ENCODE measurements around the gene CXCL8. TPM values are rescaled to one million over a fixed set of nuclear protein-coding genes. Genes with fewer than 3 reads are reported as not detected.

The CXCL8 gene
- total RNA-seq, 3 donors from 2014 or later (not counting 1 experiment from before 2014, with no cell fraction given) = 59.5 to 460 (median 81.1) TPM

DNA sequence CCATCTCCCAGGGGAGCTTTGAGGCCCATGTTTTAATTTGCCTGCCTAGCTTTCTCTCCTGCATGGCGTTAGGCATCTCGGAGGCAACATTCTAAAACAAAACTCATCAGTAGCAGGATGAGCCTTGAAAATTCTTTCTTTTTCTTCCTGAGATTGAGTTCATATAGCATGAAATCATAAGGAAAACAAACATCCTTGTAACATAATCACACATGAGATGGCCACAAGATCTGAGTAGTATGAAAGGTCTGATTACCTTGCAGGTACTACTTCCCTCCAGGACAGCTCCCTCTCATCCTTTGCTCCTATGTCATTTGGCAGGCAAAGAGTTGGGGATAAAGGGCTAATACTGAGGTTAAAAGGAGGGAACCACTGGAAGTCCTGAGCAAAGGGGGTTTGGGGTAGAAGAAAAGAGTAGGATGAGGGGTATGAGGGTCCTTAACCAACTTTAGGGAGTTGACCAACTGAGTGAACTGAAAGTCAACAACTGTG, 37.5 kb upstream of the CXCL8 start:
- Mint-ChIP-seq H3K4me3 (no peak overlapping the region), H3K9me3 (peaks cover 0 to 6% of the 10 kb centered on the region in 2 donors), H3K27me3 (ENCODE audit: low read depth in 2 of 2) (no peaks in the 10 kb centered on the region), H3K4me1 (no peaks in the 10 kb centered on the region), H3K27ac (no peak overlapping the region), H3K36me3 (no peaks in the 10 kb centered on the region)
- H3K27me3 ChIP-seq (ENCODE audit: control insufficient read depth, insufficient read depth, low read length) = no peaks in the 10 kb centered on the region
- intact Hi-C loops (cut with micrococcal nuclease) = no loop called here
- no peak overlapping the region for H3K4me3 ChIP-seq (ENCODE audit: low read length)
- WGBS (ENCODE audit: insufficient coverage) = 94% methylated on average over 2 of the region's 2 CpGs
- no peaks in the 10 kb centered on the region for H3K9me3 ChIP-seq (ENCODE audit: control insufficient read depth, insufficient read depth, low read length)
- DNase-seq = no peak
- no peaks in the 10 kb centered on the region for H3K36me3 ChIP-seq (ENCODE audit: control insufficient read depth, insufficient read depth, low read length)
- TF ChIP-seq, protein P1, sequence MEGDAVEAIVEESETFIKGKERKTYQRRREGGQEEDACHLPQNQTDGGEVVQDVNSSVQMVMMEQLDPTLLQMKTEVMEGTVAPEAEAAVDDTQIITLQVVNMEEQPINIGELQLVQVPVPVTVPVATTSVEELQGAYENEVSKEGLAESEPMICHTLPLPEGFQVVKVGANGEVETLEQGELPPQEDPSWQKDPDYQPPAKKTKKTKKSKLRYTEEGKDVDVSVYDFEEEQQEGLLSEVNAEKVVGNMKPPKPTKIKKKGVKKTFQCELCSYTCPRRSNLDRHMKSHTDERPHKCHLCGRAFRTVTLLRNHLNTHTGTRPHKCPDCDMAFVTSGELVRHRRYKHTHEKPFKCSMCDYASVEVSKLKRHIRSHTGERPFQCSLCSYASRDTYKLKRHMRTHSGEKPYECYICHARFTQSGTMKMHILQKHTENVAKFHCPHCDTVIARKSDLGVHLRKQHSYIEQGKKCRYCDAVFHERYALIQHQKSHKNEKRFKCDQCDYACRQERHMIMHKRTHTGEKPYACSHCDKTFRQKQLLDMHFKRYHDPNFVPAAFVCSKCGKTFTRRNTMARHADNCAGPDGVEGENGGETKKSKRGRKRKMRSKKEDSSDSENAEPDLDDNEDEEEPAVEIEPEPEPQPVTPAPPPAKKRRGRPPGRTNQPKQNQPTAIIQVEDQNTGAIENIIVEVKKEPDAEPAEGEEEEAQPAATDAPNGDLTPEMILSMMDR (IDR thresholded peaks at IDR 0.05) = no peak
- ATAC-seq = no peak
- H3K27ac ChIP-seq (ENCODE audit: low read length) = no peak overlapping the region
- H3K4me1 ChIP-seq (ENCODE audit: control insufficient read depth, insufficient read depth, low read length) = no peaks in the 10 kb centered on the region

DNA sequence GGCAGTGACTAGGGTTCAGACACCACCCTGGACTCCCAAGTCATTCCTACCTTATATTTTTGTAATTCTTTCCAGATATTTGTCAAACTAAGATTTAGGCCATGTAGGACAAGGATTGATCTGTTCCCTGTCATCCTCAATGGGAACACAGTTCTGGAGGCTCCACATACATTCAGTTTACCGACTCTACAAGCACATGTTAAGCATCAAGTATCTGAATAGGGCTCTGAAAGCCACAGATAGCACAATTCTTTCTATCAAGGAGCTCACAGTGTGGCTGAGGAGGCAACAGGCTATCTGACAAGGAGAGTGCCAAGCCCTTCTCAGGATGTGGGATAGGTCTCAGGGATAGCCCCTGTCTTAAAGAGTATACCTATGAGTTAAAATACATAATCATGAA, 37.0 kb upstream of the CXCL8 start:
- Histone ChIP-seq H3K4me3 (ENCODE audit: low read length) (no peak overlapping the region), H3K27me3 (ENCODE audit: control insufficient read depth, insufficient read depth, low read length) (no peaks in the 10 kb centered on the region), H3K27ac (ENCODE audit: low read length) (no peak overlapping the region), H3K36me3 (ENCODE audit: control insufficient read depth, insufficient read depth, low read length) (no peaks in the 10 kb centered on the region), H3K9me3 (ENCODE audit: control insufficient read depth, insufficient read depth, low read length) (no peaks in the 10 kb centered on the region), H3K4me1 (ENCODE audit: control insufficient read depth, insufficient read depth, low read length) (no peaks in the 10 kb centered on the region)
- Mint-ChIP-seq H3K27ac (no peak overlapping the region), H3K4me1 (no peaks in the 10 kb centered on the region), H3K9me3 (peaks cover 0 to 6% of the 10 kb centered on the region in 2 donors), H3K4me3 (no peak overlapping the region), H3K36me3 (no peaks in the 10 kb centered on the region), H3K27me3 (ENCODE audit: low read depth in 2 of 2) (no peaks in the 10 kb centered on the region)
- WGBS (ENCODE audit: insufficient coverage) = 69% methylated on average over 1 of the region's 1 CpG
- intact Hi-C loops (cut with micrococcal nuclease) = no loop called here
- ATAC-seq = no peak
- TF ChIP-seq, protein P1 (IDR thresholded peaks at IDR 0.05) = no peak
- DNase-seq = no peak

DNA sequence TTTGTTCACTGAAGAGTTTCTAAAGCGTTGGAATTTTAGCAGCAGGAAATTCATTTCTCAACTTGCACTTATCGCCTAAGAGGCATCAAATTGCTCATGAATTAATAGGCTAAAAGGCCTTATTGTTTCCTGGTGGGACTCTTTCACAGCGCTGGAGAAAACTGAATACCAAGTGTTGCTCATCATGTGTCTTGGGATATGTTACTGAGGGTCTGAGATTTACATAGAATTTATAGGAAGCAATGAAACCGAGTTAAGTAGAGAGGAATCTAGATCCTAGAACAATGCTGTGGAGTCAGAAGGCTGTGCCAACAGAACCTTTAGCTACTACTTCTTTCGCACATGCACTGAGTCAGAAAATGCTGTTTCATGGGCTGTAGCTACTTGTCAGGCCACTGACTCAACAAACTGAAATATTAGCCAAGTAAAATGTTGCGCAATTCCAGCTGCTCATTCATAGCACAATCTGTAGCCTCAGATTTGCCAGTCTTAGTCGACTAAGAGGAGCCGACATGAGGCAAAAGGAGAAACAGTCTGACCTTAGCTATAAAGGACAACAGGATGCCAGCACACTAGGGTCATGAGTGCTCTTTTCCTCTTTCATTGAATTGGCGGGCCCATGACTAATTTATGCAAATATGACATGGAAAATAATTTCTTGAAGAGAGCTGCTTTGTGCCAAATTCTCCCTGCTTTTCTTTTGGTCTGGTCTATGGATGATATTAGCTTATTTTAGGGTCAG, 35.9 kb upstream of the CXCL8 start:
- Mint-ChIP-seq H3K9me3 (peaks cover 0 to 6% of the 10 kb centered on the region in 2 donors), H3K27ac (no peak overlapping the region), H3K4me1 (no peaks in the 10 kb centered on the region), H3K4me3 (no peak overlapping the region), H3K36me3 (no peaks in the 10 kb centered on the region), H3K27me3 (ENCODE audit: low read depth in 2 of 2) (no peaks in the 10 kb centered on the region)
- 50% methylated on average over 8 of the region's 9 CpGs for WGBS (ENCODE audit: insufficient coverage)
- Histone ChIP-seq H3K27me3 (ENCODE audit: control insufficient read depth, insufficient read depth, low read length) (no peaks in the 10 kb centered on the region), H3K4me1 (ENCODE audit: control insufficient read depth, insufficient read depth, low read length) (no peaks in the 10 kb centered on the region), H3K36me3 (ENCODE audit: control insufficient read depth, insufficient read depth, low read length) (no peaks in the 10 kb centered on the region), H3K27ac (ENCODE audit: low read length) (no peak overlapping the region), H3K9me3 (ENCODE audit: control insufficient read depth, insufficient read depth, low read length) (no peaks in the 10 kb centered on the region), H3K4me3 (ENCODE audit: low read length) (no peak overlapping the region)
- ATAC-seq (peak in 2 of 3 donors; percentile 32 to 71), DNase-seq (peak in 1 of 2 donors; percentile 3)
- TF ChIP-seq, protein P1 (IDR thresholded peaks at IDR 0.05) = no peak
- intact Hi-C loops (cut with micrococcal nuclease) = no loop called here

DNA sequence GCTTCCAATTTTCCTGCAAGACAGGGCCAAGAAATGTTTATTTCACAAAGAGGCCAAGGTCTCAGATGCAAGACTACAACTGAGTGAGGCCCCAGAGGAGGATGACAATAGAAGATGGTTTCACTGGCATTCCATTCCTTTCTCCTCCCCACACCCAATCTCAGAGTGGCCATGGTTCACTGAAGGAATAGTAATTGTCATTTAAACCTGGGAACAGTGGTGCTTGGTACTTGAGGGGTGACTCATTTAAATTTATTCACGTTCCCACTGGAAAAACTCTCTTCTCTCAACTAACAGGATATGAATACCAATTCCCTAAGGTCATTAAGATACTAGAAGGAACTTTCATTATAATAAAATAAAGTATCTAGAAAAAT, 35.3 kb upstream of the CXCL8 start:
- Histone ChIP-seq H3K27me3 (ENCODE audit: control insufficient read depth, insufficient read depth, low read length) (no peaks in the 10 kb centered on the region), H3K9me3 (ENCODE audit: control insufficient read depth, insufficient read depth, low read length) (no peaks in the 10 kb centered on the region), H3K4me3 (ENCODE audit: low read length) (no peak overlapping the region), H3K27ac (ENCODE audit: low read length) (no peak overlapping the region), H3K36me3 (ENCODE audit: control insufficient read depth, insufficient read depth, low read length) (no peaks in the 10 kb centered on the region), H3K4me1 (ENCODE audit: control insufficient read depth, insufficient read depth, low read length) (no peaks in the 10 kb centered on the region)
- intact Hi-C loops (cut with micrococcal nuclease) = no loop called here
- Mint-ChIP-seq H3K27me3 (ENCODE audit: low read depth in 2 of 2) (no peaks in the 10 kb centered on the region), H3K27ac (no peak overlapping the region), H3K9me3 (peaks cover 0 to 6% of the 10 kb centered on the region in 2 donors), H3K4me3 (no peak overlapping the region), H3K4me1 (no peaks in the 10 kb centered on the region), H3K36me3 (no peaks in the 10 kb centered on the region)
- TF ChIP-seq, protein P1 (IDR thresholded peaks at IDR 0.05) = no peak
- WGBS (ENCODE audit: insufficient coverage) = no CpG with 5 or more reads among the region's 1 CpG
- DNase-seq = no peak
- no peak for ATAC-seq
